Osteoblast (primary cell): Measurements from ENCODE around the gene LCE3D. TPM values are rescaled to one million over a fixed set of nuclear protein-coding genes. Genes with fewer than 3 reads are reported as not detected.
"Not testable (repeated sequence)": the region's sequence is repeated elsewhere in the genome, so short reads cannot be mapped to it uniquely, and the experiment has no call there.

Experiments used
- DNase-seq: peaks from one replicate; pipeline ENCODE4 v3.0.0; 2011; ENCODE audit warnings: low spot score, mixed read lengths; ENCODE audit not compliant: insufficient read length; ENCODE audit errors: missing footprints
- H2AFZ ChIP-seq: 2 replicates; pipeline ENCODE4 v1.6.0; 2011; ENCODE audit warnings: mild to moderate bottlenecking, low read length
- H3K27ac ChIP-seq: 2 replicates; pipeline ENCODE4 v1.5.1; 2011; ENCODE audit warnings: mild to moderate bottlenecking, low read depth, low read length, moderate library complexity
- H3K27me3 ChIP-seq: 2 replicates; pipeline ENCODE4 v1.6.0; 2012; ENCODE audit warnings: mild to moderate bottlenecking, control low read depth, inconsistent platforms, low read length, moderate library complexity; ENCODE audit not compliant: insufficient read depth
- H3K36me3 ChIP-seq: 2 replicates; pipeline ENCODE4 v1.5.1; 2011; ENCODE audit warnings: mild to moderate bottlenecking, low read length, control low read depth, moderate library complexity; ENCODE audit not compliant: insufficient read depth
- H3K4me1 ChIP-seq: 2 replicates; pipeline ENCODE4 v1.5.1; 2011; ENCODE audit warnings: mild to moderate bottlenecking, low read length, control low read depth, moderate library complexity; ENCODE audit not compliant: insufficient read depth
- H3K4me2 ChIP-seq: 2 replicates; pipeline ENCODE4 v1.6.0; 2011; ENCODE audit warnings: mild to moderate bottlenecking, low read length; ENCODE audit not compliant: insufficient read depth
- H3K4me3 ChIP-seq: fragments of 200-600 bp; sonication (generic); 3 replicates; pipeline ENCODE4 v1.5.1; 2012; ENCODE audit warnings: mild to moderate bottlenecking, low read length, inconsistent platforms; ENCODE audit not compliant: insufficient read depth
- H3K79me2 ChIP-seq: 2 replicates; pipeline ENCODE4 v1.6.0; 2012; ENCODE audit warnings: mild to moderate bottlenecking, low read length, control low read depth, inconsistent platforms; ENCODE audit not compliant: insufficient read depth
- H3K9me3 ChIP-seq: 2 replicates; pipeline ENCODE4 v1.5.1; 2011; ENCODE audit warnings: low read depth, low read length, control low read depth
- H4K20me1 ChIP-seq: 2 replicates; pipeline ENCODE4 v1.6.0; 2012; ENCODE audit warnings: mild to moderate bottlenecking, low read length, control low read depth; ENCODE audit not compliant: insufficient read depth
- CTCF ChIP-seq: IDR thresholded peaks from 2 replicates; pipeline ENCODE4 v1.5.1; 2011; ENCODE audit warnings: mild to moderate bottlenecking, low read depth, low read length, moderate library complexity; ENCODE audit errors: extremely low read depth
- total RNA-seq: library from RNA; depleted of rRNA; stranded (reverse); fragments of >200 nt; gene quantifications from 2 replicates; pipeline ENCODE4 v1.2.3, GENCODE V29; 2012

Gene LCE3D
- total RNA-seq, 1 donor, result not detected

DNA sequence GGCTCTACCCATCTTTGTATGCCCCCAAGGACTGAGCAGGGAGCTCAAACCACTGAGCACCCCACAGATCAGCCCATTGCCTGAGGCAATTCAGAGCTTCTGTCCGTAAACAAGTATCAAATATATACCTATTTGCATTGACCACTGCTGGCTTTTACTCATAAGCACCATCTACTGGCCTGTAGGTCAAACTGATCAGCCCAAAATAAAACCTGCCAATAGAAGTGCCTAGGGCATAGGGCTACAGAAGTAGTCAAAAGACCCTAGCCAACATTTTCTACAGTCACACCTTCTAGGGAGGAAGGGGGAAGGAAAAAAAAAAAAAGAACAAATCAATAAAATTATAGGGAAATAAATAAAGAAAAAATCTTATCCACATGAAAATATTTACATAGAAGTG, 5.3 kb upstream of the LCE3D start:
- Histone ChIP-seq H3K27ac (no peak overlapping the region), H3K4me1 (no peaks in the 10 kb centered on the region), H2AFZ (no peak overlapping the region), H3K4me2 (no peak overlapping the region), H3K9me3 (no peaks in the 10 kb centered on the region), H3K4me3 (no peak overlapping the region), H4K20me1 (no peaks in the 10 kb centered on the region), H3K27me3 (no peaks in the 10 kb centered on the region), H3K79me2 (no peaks in the 10 kb centered on the region), H3K36me3 (no peaks in the 10 kb centered on the region)
- no peak for TF ChIP-seq CTCF
- DNase-seq, result no peak

- no peaks in the 10 kb centered on the region for H4K20me1 ChIP-seq
- H3K27ac ChIP-seq, result no peak overlapping the region
- TF ChIP-seq CTCF, result no peak
- H3K9me3 ChIP-seq, result no peaks in the 10 kb centered on the region
- peak; percentile 62 for DNase-seq
- no peaks in the 10 kb centered on the region for H3K4me1 ChIP-seq
- H3K79me2 ChIP-seq, result no peaks in the 10 kb centered on the region
- no peak overlapping the region for H3K4me3 ChIP-seq
- no peak overlapping the region for H3K4me2 ChIP-seq
- H3K36me3 ChIP-seq, result no peaks in the 10 kb centered on the region
- H2AFZ ChIP-seq, result no peak overlapping the region
- no peaks in the 10 kb centered on the region for H3K27me3 ChIP-seq
Measured at GRCh38 chr1:152582647-152583046, 2.3 kb upstream of the LCE3D start.

DNA sequence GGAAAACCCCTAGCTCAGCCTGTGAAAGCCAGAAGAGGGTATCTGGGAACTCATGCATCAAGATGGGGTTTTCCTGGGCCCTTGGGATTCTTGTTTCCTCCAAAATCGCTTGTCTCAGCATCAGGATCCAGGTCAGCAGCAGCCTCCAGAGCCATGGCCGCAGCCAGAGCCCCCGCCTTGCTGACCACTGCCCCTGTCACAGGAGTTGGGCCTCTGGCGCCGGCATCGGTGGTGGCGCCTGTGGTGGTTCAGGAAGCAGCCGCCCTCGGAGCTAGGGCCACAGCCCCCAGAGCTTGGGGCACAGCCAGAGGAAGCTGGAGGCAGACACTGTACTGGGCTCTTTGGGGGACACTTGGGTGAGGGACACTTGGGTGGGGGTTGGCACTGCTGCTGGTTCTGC, 790 bp downstream of the LCE3D start:
- not testable (repeated sequence) for H3K4me1 ChIP-seq, DNase-seq, H4K20me1 ChIP-seq, H2AFZ ChIP-seq, H3K36me3 ChIP-seq, H3K4me3 ChIP-seq, H3K27me3 ChIP-seq, H3K79me2 ChIP-seq, H3K27ac ChIP-seq, H3K9me3 ChIP-seq, H3K4me2 ChIP-seq

- no peaks in the 10 kb centered on the region for H3K79me2 ChIP-seq
- H4K20me1 ChIP-seq, result no peaks in the 10 kb centered on the region
- no peaks in the 10 kb centered on the region for H3K9me3 ChIP-seq
- no peak overlapping the region for H3K27ac ChIP-seq
- H3K4me2 ChIP-seq, result no peak overlapping the region
- no peaks in the 10 kb centered on the region for H3K4me1 ChIP-seq
- DNase-seq, result no peak
- H3K4me3 ChIP-seq, result no peak overlapping the region
- no peaks in the 10 kb centered on the region for H3K27me3 ChIP-seq
- H2AFZ ChIP-seq, result no peak overlapping the region
- TF ChIP-seq CTCF, result no peak
- H3K36me3 ChIP-seq, result no peaks in the 10 kb centered on the region
Measured at GRCh38 chr1:152577168-152577567, 3.1 kb downstream of the LCE3D start.

GRCh38 chr1:152566681-152567080, 13.6 kb downstream of the LCE3D start, which contains the start of gene LCE3E:
LCE3E (minus strand) TSS chr1:152566780; CDS start chr1:152566208, 572 bp downstream.
- no peak for TF ChIP-seq CTCF
- no peaks in the 10 kb centered on the region for H4K20me1 ChIP-seq
- H3K27ac ChIP-seq, result no peak within 1 kb of the TSS
- no peaks in the 10 kb centered on the region for H3K79me2 ChIP-seq
- no peaks in the 10 kb centered on the region for H3K36me3 ChIP-seq
- H3K4me1 ChIP-seq, result no peaks in the 10 kb centered on the region
- H3K4me2 ChIP-seq, result no peak within 1 kb of the TSS
- no peak within 1 kb of the TSS for H2AFZ ChIP-seq
- no peaks in the 10 kb centered on the region for H3K9me3 ChIP-seq
- no peaks in the 10 kb centered on the region for H3K27me3 ChIP-seq
- no peak within 1 kb of the TSS for H3K4me3 ChIP-seq
- no peak for DNase-seq
